Tibial artery (tissue), 4 donors: ENCODE data around the gene AGMO.

ENCODE experiments used
- DNase-seq, 2 donors: peaks; one replicate each; pipeline ENCODE4 v3.0.0-alpha.2; 2019
- H3K27ac ChIP-seq, 2 donors: fragments of 200-600 bp; sonication (generic) in 1 of 2; 1 replicate in 1 of 2; 2 replicates in 1 of 2; pipeline ENCODE4 v1.5.1; 2018 to 2019; ENCODE audit warnings: mild to moderate bottlenecking in 1 of 2
- H3K27me3 ChIP-seq, 2 donors: fragments of 200-600 bp; sonication (generic) in 1 of 2; one replicate each; pipeline versions ENCODE4 v1.5.1 to v1.6.0; 2016 to 2019
- H3K36me3 ChIP-seq, 3 donors: fragments of 200-600 bp; sonication (generic) in 2 of 3; one replicate each; pipeline ENCODE4 v1.5.1; 2016 to 2019; ENCODE audit warnings: mild to moderate bottlenecking in 2 of 3
- H3K4me1 ChIP-seq, 4 donors: fragments of 200-600 bp; sonication (generic) in 2 of 4; 1 replicate in 3 of 4; 2 replicates in 1 of 4; pipeline ENCODE4 v1.5.1; 2016 to 2019
- H3K4me3 ChIP-seq, 2 donors: fragments of 200-600 bp; sonication (generic) in 1 of 2; 1 replicate in 1 of 2; 2 replicates in 1 of 2; pipeline ENCODE4 v1.5.1; 2018 to 2019; ENCODE audit warnings: mild to moderate bottlenecking in 2 of 2
- H3K9me3 ChIP-seq, 3 donors: fragments of 200-600 bp; sonication (generic) in 1 of 3; one replicate each; pipeline ENCODE4 v1.5.1; 2016 to 2019
- intact Hi-C: fragments of 100-400 bp; cut with DNase I; formaldehyde crosslinking; loops from one replicate; pipeline ENCODE4 v1.15.0; 2023; ENCODE audit warnings: low total_unique reads
- TF ChIP-seq, protein P1 (sequence below), 2 experiments: fragments of 200-600 bp in 1 of 2; fragments of 450-650 bp in 1 of 2; IDR thresholded peaks; one replicate each; pipeline ENCODE4 v1.5.1; 2017 to 2019; ENCODE audit warnings: antibody characterized with exemption in 2 of 2, mild to moderate bottlenecking in 1 of 2, moderate library complexity in 1 of 2

Gene AGMO

DNA sequence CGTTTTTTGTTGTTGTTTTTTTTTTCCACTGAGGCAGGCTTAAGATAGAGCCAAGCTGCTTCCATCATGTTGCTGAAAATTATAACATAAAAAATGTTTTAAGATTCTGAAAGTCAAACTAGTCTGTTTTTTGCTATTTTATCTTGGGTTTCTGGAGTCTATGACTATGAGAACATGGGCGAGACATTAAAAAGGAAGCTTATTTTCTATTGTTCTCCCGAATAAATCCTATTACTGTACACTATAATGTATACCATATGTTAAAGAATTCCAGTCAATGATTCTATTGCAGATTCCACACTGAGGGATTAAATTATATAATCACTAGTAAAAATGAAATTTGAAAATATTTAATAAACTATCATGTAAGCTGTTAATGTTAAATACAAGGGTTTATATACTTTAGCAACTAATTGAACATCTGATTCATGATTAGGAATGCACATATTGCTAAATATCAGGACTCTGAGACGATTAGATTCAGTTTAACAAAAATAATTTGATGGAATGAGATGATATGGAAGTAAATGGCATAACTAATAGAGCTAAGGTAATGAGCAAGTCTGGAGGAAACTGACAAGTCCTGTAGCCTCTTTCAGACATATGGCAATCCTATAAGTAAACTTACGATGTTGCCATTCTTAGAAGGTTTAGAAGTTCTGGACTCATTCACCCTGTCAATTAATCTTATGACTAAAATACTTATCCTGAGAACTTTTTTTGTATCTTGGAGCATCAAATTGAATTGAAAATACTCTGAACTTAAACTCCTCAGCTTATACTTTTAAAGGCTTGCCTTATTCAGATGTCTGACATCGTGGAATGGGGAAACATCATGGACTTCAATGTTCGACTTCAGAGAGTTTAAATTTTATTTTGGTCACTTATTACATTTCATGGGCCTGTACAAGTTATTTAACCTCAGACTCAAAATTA is 364.5 kb downstream of the AGMO start:
- Histone ChIP-seq H3K36me3 (no peaks in the 10 kb centered on the region), H3K4me1 (no peaks in the 10 kb centered on the region), H3K9me3 (no peaks in the 10 kb centered on the region), H3K27ac (no peak overlapping the region), H3K4me3 (no peak overlapping the region), H3K27me3 (no peaks in the 10 kb centered on the region)
- TF ChIP-seq, protein P1, sequence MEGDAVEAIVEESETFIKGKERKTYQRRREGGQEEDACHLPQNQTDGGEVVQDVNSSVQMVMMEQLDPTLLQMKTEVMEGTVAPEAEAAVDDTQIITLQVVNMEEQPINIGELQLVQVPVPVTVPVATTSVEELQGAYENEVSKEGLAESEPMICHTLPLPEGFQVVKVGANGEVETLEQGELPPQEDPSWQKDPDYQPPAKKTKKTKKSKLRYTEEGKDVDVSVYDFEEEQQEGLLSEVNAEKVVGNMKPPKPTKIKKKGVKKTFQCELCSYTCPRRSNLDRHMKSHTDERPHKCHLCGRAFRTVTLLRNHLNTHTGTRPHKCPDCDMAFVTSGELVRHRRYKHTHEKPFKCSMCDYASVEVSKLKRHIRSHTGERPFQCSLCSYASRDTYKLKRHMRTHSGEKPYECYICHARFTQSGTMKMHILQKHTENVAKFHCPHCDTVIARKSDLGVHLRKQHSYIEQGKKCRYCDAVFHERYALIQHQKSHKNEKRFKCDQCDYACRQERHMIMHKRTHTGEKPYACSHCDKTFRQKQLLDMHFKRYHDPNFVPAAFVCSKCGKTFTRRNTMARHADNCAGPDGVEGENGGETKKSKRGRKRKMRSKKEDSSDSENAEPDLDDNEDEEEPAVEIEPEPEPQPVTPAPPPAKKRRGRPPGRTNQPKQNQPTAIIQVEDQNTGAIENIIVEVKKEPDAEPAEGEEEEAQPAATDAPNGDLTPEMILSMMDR (IDR thresholded peaks at IDR 0.05) = no peak
- no peak for DNase-seq
- intact Hi-C loops = no loop called here

DNA sequence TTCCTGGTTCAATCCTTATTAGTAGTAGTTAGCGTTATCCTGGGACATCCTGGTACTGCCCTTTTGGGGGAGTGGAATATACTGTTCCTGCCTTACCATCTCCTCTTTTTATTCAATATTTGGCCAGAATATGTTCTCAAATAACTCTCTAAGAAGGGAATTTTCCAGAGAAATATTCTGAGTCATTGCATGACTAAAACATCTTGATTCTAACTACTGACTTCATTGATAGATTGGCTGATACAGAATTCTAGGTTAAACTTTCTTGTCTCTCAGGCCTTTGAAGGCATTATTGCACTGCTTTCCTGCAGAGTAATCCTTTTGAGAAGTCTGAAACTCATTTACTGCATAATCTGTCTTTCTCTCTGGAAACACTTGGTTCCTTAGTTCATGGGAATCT is 383.8 kb downstream of the AGMO start:
- intact Hi-C loops = no loop called here
- no peak overlapping the region for H3K27ac ChIP-seq

DNA sequence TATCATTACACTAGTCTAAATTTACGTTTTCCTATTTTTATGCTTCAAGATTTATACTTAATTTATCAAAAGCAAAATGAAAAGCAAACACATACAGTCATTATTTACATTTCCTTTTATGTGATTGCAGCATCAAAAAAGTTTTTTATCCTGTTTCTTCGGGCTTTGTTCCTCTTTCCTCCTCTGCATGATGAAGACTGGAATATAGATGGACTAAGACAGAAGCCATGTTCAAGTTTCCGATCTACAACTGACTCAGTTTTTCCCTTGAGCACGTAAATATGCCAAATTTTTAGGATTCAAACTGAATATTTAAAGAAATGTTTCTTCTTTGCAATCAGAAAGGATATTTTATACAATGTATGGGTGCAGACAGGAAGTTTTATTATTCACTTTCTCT is 385.7 kb downstream of the AGMO start:
- no peak overlapping the region for H3K4me3 ChIP-seq
- no peak for DNase-seq
- H3K27me3 ChIP-seq = no peaks in the 10 kb centered on the region
- no peak overlapping the region for H3K27ac ChIP-seq
- intact Hi-C loops = no loop called here
- H3K9me3 ChIP-seq = no peaks in the 10 kb centered on the region
- no peaks in the 10 kb centered on the region for H3K36me3 ChIP-seq
- TF ChIP-seq, protein P1 (IDR thresholded peaks at IDR 0.05) = no peak
- H3K4me1 ChIP-seq = no peaks in the 10 kb centered on the region

More for the DNA sequence above, 383.8 kb downstream of the AGMO start:
- TF ChIP-seq, protein P1 (IDR thresholded peaks at IDR 0.05) = no peak
- no peaks in the 10 kb centered on the region for H3K4me1 ChIP-seq
- H3K27me3 ChIP-seq = no peaks in the 10 kb centered on the region
- H3K4me3 ChIP-seq = no peak overlapping the region
- no peak for DNase-seq
- H3K9me3 ChIP-seq = no peaks in the 10 kb centered on the region
- H3K36me3 ChIP-seq = no peaks in the 10 kb centered on the region

DNA sequence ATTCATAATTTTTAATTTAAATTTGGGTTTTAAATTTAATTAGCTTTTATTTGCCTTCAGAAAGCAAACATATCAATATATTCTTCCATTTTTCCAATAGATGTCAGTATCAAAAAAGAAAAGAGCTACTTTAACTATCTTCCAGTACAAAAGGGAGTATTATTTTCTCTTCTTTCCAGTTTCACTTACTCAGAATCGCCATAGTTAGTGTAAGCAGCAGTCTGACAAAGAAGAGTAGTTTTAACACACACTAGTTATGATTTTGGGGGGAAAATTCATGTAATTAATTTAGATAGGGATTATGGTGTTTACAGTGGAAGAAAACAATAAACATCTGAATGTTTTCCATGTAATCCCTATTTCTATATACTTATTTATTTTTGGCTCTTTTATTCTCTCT is 386.7 kb downstream of the AGMO start:
- Histone ChIP-seq H3K27ac (no peak overlapping the region), H3K27me3 (no peaks in the 10 kb centered on the region), H3K4me3 (no peak overlapping the region), H3K9me3 (no peaks in the 10 kb centered on the region), H3K4me1 (no peaks in the 10 kb centered on the region), H3K36me3 (no peaks in the 10 kb centered on the region)
- TF ChIP-seq, protein P1 (IDR thresholded peaks at IDR 0.05) = no peak
- intact Hi-C loops = no loop called here
- DNase-seq = no peak

DNA sequence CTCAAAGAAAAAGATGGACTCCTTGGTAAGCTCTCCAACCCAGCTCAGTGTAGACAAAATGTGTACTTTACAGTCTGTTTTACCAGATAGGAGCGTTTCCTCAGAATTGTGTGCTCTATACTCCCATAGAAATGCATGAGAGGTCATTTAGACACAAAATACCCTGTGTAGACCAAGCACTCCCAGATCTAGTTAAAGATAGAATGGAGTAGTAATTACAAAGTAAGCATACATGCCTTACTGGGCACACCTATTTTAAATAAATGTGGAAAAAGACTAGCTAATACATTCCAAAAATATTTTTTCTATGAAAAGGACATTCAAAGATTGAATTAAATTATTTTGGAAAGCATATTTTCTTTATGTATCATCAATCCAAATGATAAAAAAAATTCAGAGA is 387.3 kb downstream of the AGMO start:
- no peaks in the 10 kb centered on the region for H3K36me3 ChIP-seq
- intact Hi-C loops = no loop called here
- TF ChIP-seq, protein P1 (IDR thresholded peaks at IDR 0.05) = no peak
- H3K4me1 ChIP-seq = no peaks in the 10 kb centered on the region
- H3K4me3 ChIP-seq = no peak overlapping the region
- no peaks in the 10 kb centered on the region for H3K9me3 ChIP-seq
- no peaks in the 10 kb centered on the region for H3K27me3 ChIP-seq
- no peak overlapping the region for H3K27ac ChIP-seq
- no peak for DNase-seq
